ENCODE measurements around the gene TMSB10.

DNA sequence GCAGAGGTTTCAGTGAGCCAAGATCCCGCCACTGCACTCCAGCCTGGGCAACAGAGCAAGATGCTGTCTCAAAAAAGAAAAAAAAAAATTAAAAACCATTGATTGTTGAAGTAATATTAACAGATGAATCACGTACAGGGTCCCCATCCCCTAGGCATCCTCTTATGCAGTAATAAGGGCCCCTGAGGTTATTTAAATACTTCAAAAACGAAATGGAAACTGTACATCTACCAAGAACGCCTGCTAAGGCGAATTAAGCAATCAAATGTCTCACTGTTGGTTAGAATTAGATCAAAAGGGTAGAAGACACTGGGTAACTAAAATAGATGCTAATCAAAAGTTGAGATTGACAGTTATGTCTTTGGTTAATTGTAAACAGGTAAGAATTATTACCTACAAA lies 32.1 kb upstream of the TMSB10 start:
- TF ChIP-seq, protein P1, sequence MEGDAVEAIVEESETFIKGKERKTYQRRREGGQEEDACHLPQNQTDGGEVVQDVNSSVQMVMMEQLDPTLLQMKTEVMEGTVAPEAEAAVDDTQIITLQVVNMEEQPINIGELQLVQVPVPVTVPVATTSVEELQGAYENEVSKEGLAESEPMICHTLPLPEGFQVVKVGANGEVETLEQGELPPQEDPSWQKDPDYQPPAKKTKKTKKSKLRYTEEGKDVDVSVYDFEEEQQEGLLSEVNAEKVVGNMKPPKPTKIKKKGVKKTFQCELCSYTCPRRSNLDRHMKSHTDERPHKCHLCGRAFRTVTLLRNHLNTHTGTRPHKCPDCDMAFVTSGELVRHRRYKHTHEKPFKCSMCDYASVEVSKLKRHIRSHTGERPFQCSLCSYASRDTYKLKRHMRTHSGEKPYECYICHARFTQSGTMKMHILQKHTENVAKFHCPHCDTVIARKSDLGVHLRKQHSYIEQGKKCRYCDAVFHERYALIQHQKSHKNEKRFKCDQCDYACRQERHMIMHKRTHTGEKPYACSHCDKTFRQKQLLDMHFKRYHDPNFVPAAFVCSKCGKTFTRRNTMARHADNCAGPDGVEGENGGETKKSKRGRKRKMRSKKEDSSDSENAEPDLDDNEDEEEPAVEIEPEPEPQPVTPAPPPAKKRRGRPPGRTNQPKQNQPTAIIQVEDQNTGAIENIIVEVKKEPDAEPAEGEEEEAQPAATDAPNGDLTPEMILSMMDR (conservative IDR thresholded peaks at IDR 0.05; ENCODE audit: low read depth in 2 of 2), result no peak
- TF ChIP-seq EZH2phosphoT487 (IDR thresholded peaks at IDR 0.05; ENCODE audit: unreplicated experiment) (no peak), POLR2AphosphoS5 (IDR thresholded peaks at IDR 0.05; ENCODE audit: low read depth) (no peak), JUNB (IDR thresholded peaks at IDR 0.05; ENCODE audit: unreplicated experiment) (no peak), EZH2 (IDR thresholded peaks at IDR 0.05; ENCODE audit: low read depth, unreplicated experiment) (no peak), ZNF331 (CRISPR knock-in tag; IDR thresholded peaks at IDR 0.05; ENCODE audit: low read depth) (no peak), CREB1 (CRISPR knock-in tag; IDR thresholded peaks at IDR 0.05; ENCODE audit: low read depth) (no peak), NANOG (IDR thresholded peaks at IDR 0.05; ENCODE audit: borderline replicate concordance) (no peak), STAT1 (IDR thresholded peaks at IDR 0.05; ENCODE audit: unreplicated experiment) (no peak), ZNF114 (CRISPR knock-in tag; IDR thresholded peaks at IDR 0.05) (no peak)
- TF ChIP-seq, protein P2, sequence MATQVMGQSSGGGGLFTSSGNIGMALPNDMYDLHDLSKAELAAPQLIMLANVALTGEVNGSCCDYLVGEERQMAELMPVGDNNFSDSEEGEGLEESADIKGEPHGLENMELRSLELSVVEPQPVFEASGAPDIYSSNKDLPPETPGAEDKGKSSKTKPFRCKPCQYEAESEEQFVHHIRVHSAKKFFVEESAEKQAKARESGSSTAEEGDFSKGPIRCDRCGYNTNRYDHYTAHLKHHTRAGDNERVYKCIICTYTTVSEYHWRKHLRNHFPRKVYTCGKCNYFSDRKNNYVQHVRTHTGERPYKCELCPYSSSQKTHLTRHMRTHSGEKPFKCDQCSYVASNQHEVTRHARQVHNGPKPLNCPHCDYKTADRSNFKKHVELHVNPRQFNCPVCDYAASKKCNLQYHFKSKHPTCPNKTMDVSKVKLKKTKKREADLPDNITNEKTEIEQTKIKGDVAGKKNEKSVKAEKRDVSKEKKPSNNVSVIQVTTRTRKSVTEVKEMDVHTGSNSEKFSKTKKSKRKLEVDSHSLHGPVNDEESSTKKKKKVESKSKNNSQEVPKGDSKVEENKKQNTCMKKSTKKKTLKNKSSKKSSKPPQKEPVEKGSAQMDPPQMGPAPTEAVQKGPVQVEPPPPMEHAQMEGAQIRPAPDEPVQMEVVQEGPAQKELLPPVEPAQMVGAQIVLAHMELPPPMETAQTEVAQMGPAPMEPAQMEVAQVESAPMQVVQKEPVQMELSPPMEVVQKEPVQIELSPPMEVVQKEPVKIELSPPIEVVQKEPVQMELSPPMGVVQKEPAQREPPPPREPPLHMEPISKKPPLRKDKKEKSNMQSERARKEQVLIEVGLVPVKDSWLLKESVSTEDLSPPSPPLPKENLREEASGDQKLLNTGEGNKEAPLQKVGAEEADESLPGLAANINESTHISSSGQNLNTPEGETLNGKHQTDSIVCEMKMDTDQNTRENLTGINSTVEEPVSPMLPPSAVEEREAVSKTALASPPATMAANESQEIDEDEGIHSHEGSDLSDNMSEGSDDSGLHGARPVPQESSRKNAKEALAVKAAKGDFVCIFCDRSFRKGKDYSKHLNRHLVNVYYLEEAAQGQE (IDR thresholded peaks at IDR 0.05; ENCODE audit: unreplicated experiment), result no peak
- TF ChIP-seq, protein P3, sequence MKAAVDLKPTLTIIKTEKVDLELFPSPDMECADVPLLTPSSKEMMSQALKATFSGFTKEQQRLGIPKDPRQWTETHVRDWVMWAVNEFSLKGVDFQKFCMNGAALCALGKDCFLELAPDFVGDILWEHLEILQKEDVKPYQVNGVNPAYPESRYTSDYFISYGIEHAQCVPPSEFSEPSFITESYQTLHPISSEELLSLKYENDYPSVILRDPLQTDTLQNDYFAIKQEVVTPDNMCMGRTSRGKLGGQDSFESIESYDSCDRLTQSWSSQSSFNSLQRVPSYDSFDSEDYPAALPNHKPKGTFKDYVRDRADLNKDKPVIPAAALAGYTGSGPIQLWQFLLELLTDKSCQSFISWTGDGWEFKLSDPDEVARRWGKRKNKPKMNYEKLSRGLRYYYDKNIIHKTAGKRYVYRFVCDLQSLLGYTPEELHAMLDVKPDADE (IDR thresholded peaks at IDR 0.05), result no peak
- TF ChIP-seq, protein P4, sequence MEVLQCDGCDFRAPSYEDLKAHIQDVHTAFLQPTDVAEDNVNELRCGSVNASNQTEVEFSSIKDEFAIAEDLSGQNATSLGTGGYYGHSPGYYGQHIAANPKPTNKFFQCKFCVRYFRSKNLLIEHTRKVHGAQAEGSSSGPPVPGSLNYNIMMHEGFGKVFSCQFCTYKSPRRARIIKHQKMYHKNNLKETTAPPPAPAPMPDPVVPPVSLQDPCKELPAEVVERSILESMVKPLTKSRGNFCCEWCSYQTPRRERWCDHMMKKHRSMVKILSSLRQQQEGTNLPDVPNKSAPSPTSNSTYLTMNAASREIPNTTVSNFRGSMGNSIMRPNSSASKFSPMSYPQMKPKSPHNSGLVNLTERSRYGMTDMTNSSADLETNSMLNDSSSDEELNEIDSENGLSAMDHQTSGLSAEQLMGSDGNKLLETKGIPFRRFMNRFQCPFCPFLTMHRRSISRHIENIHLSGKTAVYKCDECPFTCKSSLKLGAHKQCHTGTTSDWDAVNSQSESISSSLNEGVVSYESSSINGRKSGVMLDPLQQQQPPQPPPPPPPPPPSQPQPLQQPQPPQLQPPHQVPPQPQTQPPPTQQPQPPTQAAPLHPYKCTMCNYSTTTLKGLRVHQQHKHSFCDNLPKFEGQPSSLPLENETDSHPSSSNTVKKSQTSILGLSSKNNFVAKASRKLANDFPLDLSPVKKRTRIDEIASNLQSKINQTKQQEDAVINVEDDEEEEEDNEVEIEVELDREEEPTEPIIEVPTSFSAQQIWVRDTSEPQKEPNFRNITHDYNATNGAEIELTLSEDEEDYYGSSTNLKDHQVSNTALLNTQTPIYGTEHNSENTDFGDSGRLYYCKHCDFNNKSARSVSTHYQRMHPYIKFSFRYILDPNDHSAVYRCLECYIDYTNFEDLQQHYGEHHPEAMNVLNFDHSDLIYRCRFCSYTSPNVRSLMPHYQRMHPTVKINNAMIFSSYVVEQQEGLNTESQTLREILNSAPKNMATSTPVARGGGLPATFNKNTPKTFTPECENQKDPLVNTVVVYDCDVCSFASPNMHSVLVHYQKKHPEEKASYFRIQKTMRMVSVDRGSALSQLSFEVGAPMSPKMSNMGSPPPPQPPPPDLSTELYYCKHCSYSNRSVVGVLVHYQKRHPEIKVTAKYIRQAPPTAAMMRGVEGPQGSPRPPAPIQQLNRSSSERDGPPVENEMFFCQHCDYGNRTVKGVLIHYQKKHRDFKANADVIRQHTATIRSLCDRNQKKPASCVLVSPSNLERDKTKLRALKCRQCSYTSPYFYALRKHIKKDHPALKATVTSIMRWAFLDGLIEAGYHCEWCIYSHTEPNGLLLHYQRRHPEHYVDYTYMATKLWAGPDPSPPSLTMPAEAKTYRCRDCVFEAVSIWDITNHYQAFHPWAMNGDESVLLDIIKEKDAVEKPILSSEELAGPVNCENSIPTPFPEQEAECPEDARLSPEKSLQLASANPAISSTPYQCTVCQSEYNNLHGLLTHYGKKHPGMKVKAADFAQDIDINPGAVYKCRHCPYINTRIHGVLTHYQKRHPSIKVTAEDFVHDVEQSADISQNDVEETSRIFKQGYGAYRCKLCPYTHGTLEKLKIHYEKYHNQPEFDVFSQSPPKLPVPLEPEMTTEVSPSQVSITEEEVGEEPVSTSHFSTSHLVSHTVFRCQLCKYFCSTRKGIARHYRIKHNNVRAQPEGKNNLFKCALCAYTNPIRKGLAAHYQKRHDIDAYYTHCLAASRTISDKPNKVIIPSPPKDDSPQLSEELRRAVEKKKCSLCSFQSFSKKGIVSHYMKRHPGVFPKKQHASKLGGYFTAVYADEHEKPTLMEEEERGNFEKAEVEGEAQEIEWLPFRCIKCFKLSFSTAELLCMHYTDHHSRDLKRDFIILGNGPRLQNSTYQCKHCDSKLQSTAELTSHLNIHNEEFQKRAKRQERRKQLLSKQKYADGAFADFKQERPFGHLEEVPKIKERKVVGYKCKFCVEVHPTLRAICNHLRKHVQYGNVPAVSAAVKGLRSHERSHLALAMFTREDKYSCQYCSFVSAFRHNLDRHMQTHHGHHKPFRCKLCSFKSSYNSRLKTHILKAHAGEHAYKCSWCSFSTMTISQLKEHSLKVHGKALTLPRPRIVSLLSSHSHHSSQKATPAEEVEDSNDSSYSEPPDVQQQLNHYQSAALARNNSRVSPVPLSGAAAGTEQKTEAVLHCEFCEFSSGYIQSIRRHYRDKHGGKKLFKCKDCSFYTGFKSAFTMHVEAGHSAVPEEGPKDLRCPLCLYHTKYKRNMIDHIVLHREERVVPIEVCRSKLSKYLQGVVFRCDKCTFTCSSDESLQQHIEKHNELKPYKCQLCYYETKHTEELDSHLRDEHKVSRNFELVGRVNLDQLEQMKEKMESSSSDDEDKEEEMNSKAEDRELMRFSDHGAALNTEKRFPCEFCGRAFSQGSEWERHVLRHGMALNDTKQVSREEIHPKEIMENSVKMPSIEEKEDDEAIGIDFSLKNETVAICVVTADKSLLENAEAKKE (CRISPR knock-in tag; IDR thresholded peaks at IDR 0.05), result no peak

Data from GM23338 (cell line).